HG02610 (cell line): ENCODE data around the gene ENAH.

Experiments used
- ATAC-seq: cut with Tn5 transposase; IDR thresholded peaks from one replicate; pipeline ENCODE4 v1.9.1; 2021; ENCODE audit warnings: mild to moderate bottlenecking, moderate library complexity; ENCODE audit not compliant: unreplicated experiment

The ENAH gene

DNA sequence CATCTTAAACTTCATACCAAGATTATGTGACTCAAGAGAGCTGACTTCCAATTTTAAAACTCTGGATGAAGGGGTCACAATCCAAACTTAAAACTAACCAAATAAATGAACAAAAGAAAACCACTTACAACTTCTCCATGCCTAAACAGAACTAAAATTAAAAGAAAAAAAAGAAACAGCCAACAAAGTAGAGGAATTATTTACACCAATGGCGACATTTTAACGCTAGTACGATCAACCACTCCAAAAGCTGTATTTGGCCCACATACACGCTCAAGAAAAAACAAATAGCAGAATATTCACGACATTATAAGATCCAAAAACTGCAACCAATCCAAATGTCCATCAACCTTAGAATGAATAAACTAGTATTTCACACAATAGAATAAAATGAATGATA, 42.4 kb downstream of the ENAH start:
- ATAC-seq: no peak

DNA sequence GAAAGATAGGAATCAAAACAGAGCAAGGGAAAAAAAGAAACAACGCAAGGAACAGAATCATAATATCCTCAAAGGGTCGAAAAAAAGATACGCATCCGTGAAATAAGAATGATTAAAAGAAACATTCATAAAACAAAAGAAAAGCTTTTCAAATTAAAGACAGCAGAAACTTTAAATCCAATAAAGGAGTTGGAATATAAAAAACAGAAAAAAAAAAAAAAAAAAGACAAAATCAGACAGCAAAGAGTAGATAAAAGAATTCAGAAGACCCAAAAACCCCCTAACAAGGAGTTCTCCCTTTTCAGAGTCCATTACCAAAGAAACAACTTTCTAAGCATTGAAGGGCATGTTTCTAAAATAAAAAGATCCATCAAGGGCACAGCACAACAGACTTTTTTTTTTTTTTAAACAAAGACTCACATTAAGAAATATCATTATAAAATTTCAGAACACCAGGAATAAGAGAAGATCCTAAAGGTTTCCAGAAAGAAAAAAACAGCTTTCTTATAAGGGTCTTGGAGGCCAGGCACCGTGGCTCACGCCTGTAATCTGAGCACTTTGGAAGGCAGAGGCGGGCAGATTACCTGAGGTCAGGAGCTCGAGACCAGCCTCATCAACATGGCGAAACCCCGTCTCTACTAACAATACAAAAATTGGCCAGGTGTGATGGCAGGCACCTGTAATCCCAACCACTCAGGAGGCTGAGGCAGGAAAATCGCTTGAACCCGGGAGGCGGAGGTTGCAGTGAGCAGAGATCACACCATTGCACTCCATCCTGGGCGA, 44.7 kb downstream of the ENAH start:
- ATAC-seq: no peak

DNA sequence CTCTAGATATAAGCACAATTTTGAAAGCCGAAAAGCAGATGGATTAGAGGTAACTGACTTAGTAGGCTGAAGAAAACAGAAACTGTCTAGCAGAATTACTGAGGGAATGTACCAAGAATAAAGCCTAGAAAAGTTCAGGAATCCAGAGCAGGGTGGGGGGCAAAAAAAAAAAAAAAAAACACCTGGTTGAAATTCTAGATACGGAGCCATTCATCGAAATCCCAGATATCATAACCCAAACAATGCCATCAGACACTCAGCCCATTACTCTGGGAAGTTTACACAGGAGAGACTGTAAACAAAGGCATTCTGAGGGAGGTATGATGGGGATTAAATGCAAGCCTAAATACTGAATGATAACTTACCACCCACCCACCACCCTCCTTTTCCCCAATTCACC, 45.6 kb downstream of the ENAH start:
- ATAC-seq: no peak

GRCh38 chr1:225603538-225604354, 49.2 kb downstream of the ENAH start:
- no peak for ATAC-seq

- ATAC-seq: no peak
Measured at GRCh38 chr1:225602590-225603206, 50.2 kb downstream of the ENAH start.

DNA sequence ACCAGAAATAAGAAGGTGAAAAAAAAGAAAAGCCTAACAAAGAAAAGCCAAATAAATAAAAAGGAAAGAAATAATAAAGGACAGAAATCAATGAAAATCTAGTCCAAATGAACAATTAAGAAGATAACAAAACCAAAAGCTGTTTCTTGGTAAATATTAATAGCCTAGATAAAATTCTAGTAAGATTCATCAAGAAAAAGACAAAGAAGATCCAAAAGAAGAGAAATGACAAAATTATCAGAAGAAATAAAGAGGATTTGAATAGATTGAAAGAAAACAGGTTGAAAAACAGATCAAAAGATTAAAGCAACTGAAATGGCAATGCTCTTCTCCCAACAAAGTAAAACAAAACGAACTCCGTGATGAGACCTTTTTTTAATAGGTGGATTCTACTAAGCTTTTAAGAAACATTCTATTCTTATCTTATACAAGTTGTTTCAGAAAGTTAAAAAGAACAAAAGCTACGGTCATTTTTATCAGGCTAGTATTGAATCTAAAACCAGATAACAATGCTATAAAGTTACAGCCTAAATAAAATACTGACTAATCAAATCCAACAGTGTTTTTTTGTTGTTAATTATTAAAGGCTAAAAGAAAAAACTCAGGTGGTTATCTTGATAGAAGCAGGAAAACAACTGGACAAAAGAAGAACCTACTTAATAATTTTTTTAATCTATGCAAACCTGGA, 50.9 kb downstream of the ENAH start:
- ATAC-seq: no peak

DNA sequence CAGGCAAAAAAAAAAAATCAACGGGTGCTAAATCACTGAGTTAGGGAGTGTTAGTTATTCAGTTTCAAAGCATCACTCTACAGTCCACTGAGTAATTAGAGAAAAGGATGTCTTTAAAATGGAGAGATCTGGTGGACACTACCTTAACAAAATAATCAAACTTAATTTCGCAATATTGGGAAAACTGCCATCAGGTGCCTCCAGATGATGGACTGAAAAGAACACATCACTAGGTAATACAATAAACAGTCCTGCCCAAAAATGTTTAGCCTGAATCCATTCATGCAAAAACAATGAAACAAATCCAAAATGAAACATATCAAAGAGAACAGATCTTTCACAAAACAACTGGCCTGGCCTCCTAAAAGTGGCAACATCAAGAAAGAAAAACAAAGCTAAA, 54.1 kb downstream of the ENAH start:
- ATAC-seq: no peak

- ATAC-seq: no peak
Measured at GRCh38 chr1:225597926-225598575, 54.9 kb downstream of the ENAH start.

- ATAC-seq: no peak
Measured at GRCh38 chr1:225596736-225597135, 56.2 kb downstream of the ENAH start.

DNA sequence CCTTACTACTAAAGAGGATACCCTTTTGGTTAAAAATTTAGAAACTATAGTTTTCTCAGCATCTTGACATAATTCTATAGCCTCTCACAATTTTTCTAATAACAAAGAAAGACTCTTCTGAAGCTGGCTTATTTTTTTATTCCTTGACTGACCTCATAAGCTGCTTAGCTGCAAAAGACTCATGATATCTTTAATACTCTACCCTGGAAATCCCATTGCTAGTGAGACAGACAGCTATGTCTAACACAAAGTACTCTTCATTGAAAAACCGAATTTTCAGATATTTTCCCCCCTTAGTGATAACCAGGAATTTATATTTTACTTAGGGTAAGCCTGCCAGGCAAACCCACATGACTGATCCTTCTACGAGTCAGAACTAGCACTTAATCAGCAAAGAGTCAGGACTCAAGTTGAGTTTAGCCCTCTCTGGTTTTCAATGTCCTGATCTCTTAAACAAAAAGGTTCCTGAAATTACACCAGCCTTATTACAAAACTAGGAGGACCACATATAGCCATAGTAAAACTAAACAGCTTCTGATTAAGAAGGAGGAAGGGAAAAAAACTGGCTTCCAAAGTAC, 56.9 kb downstream of the ENAH start:
- ATAC-seq: no peak

GRCh38 chr1:225595452-225595851, 57.5 kb downstream of the ENAH start:
- ATAC-seq: no peak

- no peak for ATAC-seq
Measured at GRCh38 chr1:225593414-225593813, 59.5 kb downstream of the ENAH start.

DNA sequence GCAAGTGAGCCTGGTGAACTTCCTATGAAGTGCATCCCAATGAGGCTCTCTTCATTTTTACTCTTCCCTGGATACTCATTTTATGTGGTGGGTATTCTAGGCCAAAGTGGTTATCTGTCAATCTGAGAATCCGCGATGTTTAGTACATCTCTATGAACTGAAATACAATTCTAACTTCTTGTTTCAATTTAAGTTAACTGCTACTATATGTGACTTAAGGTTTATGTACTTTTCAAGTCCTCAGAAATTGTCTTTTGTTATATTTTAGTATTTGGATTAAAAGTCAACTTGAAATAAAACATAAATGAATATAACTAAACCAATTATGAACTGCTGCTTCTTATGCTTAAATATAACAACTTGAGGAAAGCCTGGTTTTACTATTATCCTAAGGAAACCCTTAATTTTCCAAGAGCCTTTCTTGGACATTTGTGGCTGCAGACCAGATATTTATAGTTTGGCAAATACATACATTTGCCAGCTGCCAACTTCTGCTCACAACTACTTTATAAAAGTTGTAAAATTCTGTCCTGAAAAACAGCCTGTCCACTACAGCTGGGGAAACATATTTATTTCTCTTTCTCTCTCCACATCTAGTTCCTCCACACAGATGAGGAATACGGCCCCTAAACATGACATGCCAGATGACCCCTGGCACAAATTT, 60.4 kb downstream of the ENAH start:
- no peak for ATAC-seq

- no peak for ATAC-seq
Measured at GRCh38 chr1:225587310-225587709, 65.6 kb downstream of the ENAH start.

DNA sequence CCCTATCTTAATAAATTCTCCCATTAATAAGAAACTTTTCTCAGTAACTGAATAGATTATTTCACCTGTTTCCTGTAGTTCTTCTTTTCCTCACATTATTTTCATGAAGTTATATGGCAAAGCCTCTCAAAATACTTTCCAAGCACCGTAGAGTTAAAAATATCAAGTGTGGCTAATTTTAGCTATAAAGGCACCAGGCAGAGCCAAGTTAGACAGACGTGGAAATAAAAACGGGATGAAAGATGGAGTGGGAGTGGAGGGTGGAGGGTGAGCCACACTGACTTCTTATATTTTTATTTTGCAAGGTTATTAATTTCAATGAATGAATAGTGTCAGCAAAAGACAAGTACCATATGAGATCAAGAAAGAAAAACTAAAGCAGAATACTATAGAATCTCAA, 71.7 kb downstream of the ENAH start:
- ATAC-seq: no peak

DNA sequence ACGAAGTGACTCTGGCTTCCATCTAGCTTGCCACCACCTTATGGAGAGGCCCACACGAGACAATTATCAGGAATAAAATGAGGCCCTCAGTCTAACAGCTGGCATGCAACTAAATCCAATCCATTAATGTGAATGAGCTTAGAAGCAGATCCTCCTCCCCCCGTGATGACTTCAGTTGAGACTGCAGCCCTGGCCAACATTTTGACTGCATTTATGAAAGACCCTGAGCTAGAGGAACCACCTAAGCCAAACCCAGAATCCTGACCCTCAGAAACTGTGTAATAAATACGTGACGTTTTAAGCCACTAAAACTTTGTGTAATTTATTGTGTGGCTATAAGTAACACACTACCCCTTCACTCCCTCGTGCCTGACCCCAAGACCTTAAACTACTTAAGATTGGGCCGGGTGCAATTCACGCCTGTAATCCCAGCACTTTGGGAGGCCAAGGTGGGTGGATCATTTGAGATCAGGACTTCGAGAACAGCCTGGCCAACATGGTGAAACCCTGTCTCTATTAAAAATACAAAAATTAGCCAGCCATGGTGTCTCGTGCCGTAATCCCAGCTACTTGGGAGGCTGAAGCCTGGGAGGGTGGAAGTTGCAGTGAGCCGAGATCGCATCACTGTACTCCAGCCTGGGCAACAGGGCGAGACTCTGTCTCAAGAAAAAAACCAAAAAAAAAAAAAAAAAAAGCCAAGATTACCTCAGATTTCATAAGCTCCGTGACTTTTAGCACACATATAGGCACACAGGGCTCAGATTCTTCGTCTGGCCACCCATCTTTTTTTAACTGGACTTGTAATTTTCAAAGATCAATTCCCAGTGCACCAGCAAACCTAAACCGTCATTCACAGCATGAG, 72.5 kb downstream of the ENAH start:
- no peak for ATAC-seq

DNA sequence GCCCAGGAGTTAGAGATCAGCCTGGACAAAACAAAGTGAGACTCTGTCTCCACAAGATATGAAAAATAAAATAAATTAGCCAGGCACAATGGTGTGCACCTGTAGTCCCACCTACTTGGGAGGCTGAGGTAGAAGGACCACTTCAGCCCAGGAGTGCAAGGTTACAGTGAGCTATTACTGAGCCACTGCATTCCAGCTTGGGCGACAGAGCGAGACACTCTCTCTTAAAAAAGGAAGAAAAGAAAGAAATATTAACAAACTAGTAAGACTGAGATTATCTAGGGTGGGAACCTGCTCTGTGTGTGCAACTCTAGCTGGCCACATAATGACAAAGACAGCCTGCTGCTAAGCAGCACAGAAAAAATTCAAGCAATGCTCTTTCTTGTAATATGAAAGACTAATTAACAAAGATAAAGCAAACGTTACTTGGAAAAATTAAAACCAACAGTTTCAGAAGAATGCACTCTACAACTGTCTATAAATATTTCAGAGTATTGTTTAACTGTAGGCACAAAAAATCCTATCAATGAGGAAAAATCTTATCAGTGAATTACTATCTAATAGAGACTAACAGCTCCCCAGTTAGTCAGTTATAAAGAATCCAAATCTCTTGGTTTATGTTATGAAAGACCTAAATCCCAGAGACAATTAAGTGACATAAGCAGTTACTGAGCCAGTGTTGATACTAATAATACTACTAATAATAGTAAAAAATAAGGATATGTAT, 74.5 kb downstream of the ENAH start:
- no peak for ATAC-seq

DNA sequence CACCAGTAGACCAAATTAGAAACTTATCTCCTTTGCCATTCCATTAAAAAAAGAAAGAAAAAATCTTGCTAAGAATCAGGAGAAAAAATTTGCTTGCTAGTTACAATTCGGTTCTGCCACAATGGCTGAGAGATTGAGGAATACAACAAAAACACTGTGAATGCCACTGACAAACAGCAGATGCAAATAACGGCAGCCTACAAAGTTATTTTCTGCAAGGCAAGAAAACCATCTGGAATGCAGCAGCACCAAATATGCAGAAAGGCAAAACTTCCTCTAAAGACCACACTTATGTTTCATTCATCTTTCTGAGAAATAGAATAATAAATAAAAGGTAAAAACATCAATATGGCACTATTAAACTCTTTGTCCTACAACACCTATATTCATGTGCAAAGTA, 75.7 kb downstream of the ENAH start:
- ATAC-seq: no peak
